Endothelial cell of coronary artery (primary cell): ENCODE results near the gene CLINT1. TPM values are rescaled to one million over a fixed set of nuclear protein-coding genes. Genes with fewer than 3 reads are reported as not detected.

Experiments
- total RNA-seq: library from RNA; depleted of rRNA; stranded (reverse); fragments of >200 nt; gene quantifications from 2 replicates; pipeline ENCODE4 v1.2.3, GENCODE V29; 2014

CLINT1 gene
- 98.2 and 105 TPM in 2 replicates for total RNA-seq

DNA sequence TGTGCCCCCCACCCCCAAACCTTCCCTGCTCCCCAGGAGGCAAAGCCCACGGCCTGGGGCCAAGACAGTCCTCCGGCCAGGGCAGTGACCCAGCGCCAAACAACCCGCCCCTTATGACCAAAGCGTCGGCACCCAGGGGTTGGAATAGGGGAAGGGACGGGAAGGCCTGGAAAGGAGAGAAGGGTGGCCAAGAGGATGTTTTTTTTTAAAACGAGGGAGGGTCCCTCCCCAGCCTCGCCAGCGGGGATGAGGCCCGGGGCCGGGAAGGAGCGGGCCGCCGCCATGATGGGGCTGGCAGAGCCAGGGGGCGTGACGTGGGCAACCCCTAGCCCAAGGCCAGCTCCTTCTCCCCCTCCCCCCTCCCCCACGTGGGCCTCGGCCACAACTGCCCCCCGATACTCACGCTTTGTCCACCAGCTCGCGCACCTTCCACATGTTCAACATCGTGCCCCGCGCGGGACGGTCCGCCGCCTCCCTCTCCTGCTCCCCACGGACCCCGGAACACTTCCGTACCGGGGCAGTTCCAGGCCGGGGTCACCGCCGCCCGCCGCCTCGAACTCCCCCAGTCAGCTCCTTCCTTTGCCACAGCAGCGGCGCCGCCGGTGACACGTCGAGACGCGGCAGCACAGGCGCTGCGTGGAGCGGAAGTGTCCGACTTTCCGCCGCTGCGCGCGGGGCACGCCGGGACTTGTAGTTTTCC, at the start of gene CLINT1:
Gene CLINT1 (minus strand): TSS at position 619 of the 700 bp plus-strand sequence. CDS start 175 bp downstream, at position 444.

DNA sequence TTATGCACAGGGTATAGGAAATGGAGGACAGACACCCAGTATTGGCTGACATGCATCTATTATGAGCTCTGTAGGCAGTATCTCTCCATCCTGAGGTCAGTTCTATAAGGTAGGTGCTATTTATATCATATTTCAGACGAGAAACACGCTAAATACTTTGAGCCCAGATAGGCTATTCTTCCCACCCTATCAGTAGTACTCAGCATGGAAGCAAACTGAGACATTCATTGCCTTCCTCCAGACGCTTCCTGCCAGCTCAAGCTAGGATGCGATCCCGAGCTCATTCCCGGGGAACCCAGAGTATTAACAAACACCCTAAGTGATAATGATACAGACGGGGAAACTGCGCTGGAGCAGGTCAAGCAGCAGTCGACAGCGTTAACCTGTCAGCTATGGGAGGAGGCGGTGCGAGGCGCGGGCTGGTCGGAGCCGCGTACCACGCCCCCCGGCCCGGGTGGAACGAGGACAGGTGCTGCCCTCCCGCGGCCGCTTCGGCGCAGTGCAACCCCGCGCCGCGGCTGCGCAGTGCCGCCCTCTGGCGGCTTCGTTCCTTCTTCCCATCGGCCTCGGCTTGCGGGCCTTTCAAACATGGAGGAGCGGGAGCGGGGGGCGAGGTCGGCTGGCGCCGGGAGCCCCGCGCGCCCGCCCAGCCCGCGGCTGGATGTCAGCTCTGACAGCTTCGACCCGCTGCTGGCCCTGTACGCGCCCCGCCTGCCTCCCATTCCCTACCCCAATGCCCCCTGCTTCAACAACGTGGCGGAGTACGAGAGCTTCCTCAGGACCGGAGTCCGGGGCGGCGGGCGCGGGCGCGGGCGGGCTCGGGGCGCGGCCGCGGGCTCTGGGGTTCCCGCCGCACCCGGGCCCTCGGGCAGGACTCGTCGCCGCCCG, 115.5 kb downstream of the CLINT1 start, which contains the start of gene LSM11:
Gene LSM11 (plus strand): TSS at position 550 of the 888 bp plus-strand sequence. CDS start 39 bp downstream, at position 589.

Other genes starting within 250 kb of the CLINT1 start
- not detected in 2 replicates for gene SOX30, start 206.7 kb downstream of the CLINT1 start, total RNA-seq
- gene C5orf52, start 187.6 kb downstream of the CLINT1 start, total RNA-seq: not detected in 2 replicates
- 16.6 and 18.5 TPM in 2 replicates for gene THG1L, start 127.7 kb downstream of the CLINT1 start, total RNA-seq
- 7.8 and 9.0 TPM in 2 replicates for gene LSM11, start 115.4 kb downstream of the CLINT1 start, total RNA-seq